Caco-2 (cell line): ENCODE results near the gene SSH2. TPM values are rescaled to one million over a fixed set of nuclear protein-coding genes. Genes with fewer than 3 reads are reported as not detected.
"Not testable (repeated sequence)": the region's sequence is repeated elsewhere in the genome, so short reads cannot be mapped to it uniquely, and the experiment has no call there.

Source experiments
- BruUV-seq: library from RNA; stranded (reverse); fragments of 400-500 nt; replicated peaks from 2 replicates; lab custom pipeline; 2021; lab: Mats Ljungman, UMichigan
- CTCF ChIA-PET: fragments of 300-600 bp; sonication (Branson Sonifier 250); formaldehyde crosslinking; loops from one replicate; lab custom pipeline; 2022; ENCODE audit warnings: antibody characterized with exemption; lab: Charles Lee
- POLR2A ChIA-PET: fragments of 300-600 bp; sonication (Branson Sonifier 250); formaldehyde crosslinking; loops from one replicate; lab custom pipeline; 2022; ENCODE audit warnings: antibody characterized with exemption; lab: Charles Lee
- DNase-seq, 2 experiments: peaks; one replicate each; pipeline versions ENCODE4 v3.0.0 to v3.0.0-alpha.2; 2020 to 2022
- H3K27me3 ChIP-seq: replicated peaks from 2 replicates; pipeline ENCODE4 v1.6.0; 2011; ENCODE audit warnings: low read length; ENCODE audit not compliant: control insufficient read depth, insufficient read depth
- H3K36me3 ChIP-seq: 2 replicates; pipeline ENCODE4 v1.5.1; 2011; ENCODE audit warnings: low read length; ENCODE audit not compliant: control insufficient read depth, insufficient read depth
- H3K4me1 ChIP-seq: fragments of 250-450 bp; sonication (Bioruptor Pico); 2 replicates; pipeline ENCODE4 v1.5.1; 2020; ENCODE audit warnings: mild to moderate bottlenecking
- H3K4me3 ChIP-seq: 2 replicates; pipeline ENCODE4 v1.5.1; 2011; ENCODE audit warnings: low read depth, mild to moderate bottlenecking, control low read depth, low read length
- H3K9me3 ChIP-seq: fragments of 250-450 bp; sonication (Bioruptor Pico); 2 replicates; pipeline ENCODE4 v1.5.1; 2020; ENCODE audit warnings: mild to moderate bottlenecking, moderate library complexity
- H3K27ac Mint-ChIP-seq: one replicate; pipeline ENCODE4 v1.8.0; 2022; ENCODE audit warnings: mixed read lengths; ENCODE audit not compliant: unreplicated experiment
- H3K27me3 Mint-ChIP-seq: one replicate; pipeline ENCODE4 v1.8.0; 2022; ENCODE audit warnings: mixed read lengths; ENCODE audit not compliant: insufficient read depth, unreplicated experiment
- H3K36me3 Mint-ChIP-seq: one replicate; pipeline ENCODE4 v1.8.0; 2022; ENCODE audit warnings: mild to moderate bottlenecking, mixed read lengths; ENCODE audit not compliant: insufficient read depth, unreplicated experiment
- H3K4me1 Mint-ChIP-seq: one replicate; pipeline ENCODE4 v1.8.0; 2022; ENCODE audit warnings: low read depth, mixed read lengths; ENCODE audit not compliant: unreplicated experiment
- H3K4me3 Mint-ChIP-seq: one replicate; pipeline ENCODE4 v1.8.0; 2022; ENCODE audit warnings: mild to moderate bottlenecking, moderate library complexity, mixed read lengths; ENCODE audit not compliant: unreplicated experiment
- H3K9me3 Mint-ChIP-seq: one replicate; pipeline ENCODE4 v1.8.0; 2022; ENCODE audit warnings: mixed read lengths; ENCODE audit not compliant: unreplicated experiment
- intact Hi-C: fragments of 100-400 bp; cut with micrococcal nuclease; formaldehyde crosslinking; loops from one replicate; pipeline ENCODE4 v1.10.0; 2022; ENCODE audit not compliant: unreplicated experiment
- total RNA-seq: library from RNA; stranded (reverse); gene quantifications from 2 replicates; pipeline ENCODE4 v1.2.3, GENCODE V29; 2022
- TF ChIP-seq, protein P1 (sequence below), 2 experiments: fragments of 200-600 bp in 1 of 2; IDR thresholded peaks; 1 replicate in 1 of 2; 2 replicates in 1 of 2; pipeline versions ENCODE4 v1.5.1 to v1.8.0; 2011 to 2022; ENCODE audit warnings: antibody characterized with exemption in 1 of 2, control low read depth in 1 of 2, inconsistent platforms in 1 of 2, low read depth in 1 of 2, low read length in 1 of 2, mild to moderate bottlenecking in 1 of 2, moderate library complexity in 1 of 2; ENCODE audit not compliant: insufficient read depth in 1 of 2, severe bottlenecking in 1 of 2, unreplicated experiment in 1 of 2

The SSH2 gene
- total RNA-seq, 1 experiment from 2014 or later: 48.2 TPM

DNA sequence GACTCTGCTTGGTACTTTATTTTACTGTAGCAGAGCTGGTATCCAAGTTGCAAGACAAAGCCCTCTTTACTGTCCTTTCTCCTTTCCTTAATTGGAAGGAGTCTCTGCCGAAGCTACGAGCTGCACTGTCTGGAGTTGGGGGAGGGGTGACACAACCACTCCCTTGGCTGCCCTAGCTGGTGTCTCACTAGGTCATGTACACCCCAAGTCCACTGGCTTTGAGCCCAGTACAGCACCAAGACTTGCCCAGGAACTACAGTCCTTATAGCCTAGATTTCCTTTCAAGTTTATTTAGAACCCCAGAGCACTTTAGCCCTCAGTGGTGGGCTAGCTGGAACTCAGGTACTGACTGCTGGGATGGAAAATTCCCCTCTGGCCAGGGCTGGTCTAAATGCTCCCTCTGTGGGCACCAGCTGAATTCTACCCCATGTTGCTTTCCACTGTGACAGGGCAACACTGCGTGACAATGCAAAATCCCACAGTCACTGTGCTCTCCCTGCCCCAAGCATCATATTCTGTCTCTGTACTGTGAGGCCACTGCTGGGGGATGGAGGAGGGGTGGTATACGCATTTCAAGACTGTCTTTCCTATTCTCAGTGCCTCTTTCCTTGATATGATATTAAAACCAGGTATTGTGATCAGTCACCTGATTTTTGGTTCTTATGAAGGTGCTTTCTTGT lies 29.8 kb upstream of the SSH2 start:
- POLR2A ChIA-PET: no interaction called here
- H3K4me3 Mint-ChIP-seq: no peak overlapping the region
- H3K4me1 Mint-ChIP-seq: no peaks in the 10 kb centered on the region
- H3K36me3 ChIP-seq: no peaks in the 10 kb centered on the region
- H3K27ac Mint-ChIP-seq: no peak overlapping the region
- no peaks in the 10 kb centered on the region; the same call in 1 of the 2 replicates for H3K9me3 ChIP-seq
- TF ChIP-seq, protein P1, sequence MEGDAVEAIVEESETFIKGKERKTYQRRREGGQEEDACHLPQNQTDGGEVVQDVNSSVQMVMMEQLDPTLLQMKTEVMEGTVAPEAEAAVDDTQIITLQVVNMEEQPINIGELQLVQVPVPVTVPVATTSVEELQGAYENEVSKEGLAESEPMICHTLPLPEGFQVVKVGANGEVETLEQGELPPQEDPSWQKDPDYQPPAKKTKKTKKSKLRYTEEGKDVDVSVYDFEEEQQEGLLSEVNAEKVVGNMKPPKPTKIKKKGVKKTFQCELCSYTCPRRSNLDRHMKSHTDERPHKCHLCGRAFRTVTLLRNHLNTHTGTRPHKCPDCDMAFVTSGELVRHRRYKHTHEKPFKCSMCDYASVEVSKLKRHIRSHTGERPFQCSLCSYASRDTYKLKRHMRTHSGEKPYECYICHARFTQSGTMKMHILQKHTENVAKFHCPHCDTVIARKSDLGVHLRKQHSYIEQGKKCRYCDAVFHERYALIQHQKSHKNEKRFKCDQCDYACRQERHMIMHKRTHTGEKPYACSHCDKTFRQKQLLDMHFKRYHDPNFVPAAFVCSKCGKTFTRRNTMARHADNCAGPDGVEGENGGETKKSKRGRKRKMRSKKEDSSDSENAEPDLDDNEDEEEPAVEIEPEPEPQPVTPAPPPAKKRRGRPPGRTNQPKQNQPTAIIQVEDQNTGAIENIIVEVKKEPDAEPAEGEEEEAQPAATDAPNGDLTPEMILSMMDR (IDR thresholded peaks at IDR 0.05; ENCODE audit: insufficient read depth in 1 of 2, low read depth in 1 of 2, low read length in 1 of 2, severe bottlenecking in 1 of 2, unreplicated experiment in 1 of 2): no peak
- CTCF ChIA-PET: no interaction called here
- BruUV-seq: no TSS peak
- no peaks in the 10 kb centered on the region for H3K36me3 Mint-ChIP-seq
- H3K9me3 Mint-ChIP-seq: peaks cover 19% of the 10 kb centered on the region
- H3K4me3 ChIP-seq: no peak overlapping the region
- DNase-seq: no peak
- H3K27me3 Mint-ChIP-seq: no peaks in the 10 kb centered on the region
- intact Hi-C loops: no loop called here
- no peaks in the 10 kb centered on the region for H3K27me3 ChIP-seq
- H3K4me1 ChIP-seq: no peaks in the 10 kb centered on the region

DNA sequence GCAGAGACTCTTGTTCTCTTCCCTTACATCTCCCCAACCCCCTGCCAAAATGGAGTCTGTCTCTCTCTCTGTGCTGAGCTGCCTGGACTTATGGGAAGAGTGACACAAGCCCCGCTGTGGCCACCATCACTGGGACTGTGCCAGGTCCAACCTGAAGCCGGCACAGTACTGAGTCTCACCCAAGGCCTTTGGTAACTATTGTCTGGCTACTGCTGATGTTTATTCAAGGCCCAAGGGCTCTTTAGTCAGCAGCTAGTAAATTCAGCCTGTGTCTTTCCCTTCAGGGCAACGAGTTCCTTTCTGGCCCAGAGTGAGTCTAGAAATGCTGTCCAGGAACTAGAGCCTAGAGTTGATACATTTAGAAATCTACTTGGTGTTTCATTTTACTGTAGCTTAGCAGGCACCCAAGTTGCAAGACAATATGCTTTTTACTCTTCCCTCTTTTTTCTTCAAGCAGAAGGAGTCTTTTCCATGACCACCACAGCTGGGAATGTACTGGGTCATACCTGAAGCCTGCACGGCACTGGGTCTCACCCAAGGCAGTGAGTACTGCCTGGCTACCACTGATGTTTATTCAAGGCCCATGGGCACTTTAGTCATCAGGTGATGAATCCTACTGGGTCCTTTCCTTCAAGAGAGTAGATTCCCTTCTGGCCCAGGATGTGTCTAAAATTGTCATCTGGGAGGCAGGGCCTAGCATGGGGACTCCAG lies 29.1 kb upstream of the SSH2 start:
- TF ChIP-seq, protein P1 (IDR thresholded peaks at IDR 0.05; ENCODE audit: insufficient read depth in 1 of 2, low read depth in 1 of 2, low read length in 1 of 2, severe bottlenecking in 1 of 2, unreplicated experiment in 1 of 2): no peak
- Mint-ChIP-seq H3K27ac (no peak overlapping the region), H3K36me3 (no peaks in the 10 kb centered on the region), H3K9me3 (peaks cover 19% of the 10 kb centered on the region), H3K4me1 (no peaks in the 10 kb centered on the region), H3K27me3 (no peaks in the 10 kb centered on the region), H3K4me3 (no peak overlapping the region)
- peaks cover 7% of the 10 kb centered on the region for H3K9me3 ChIP-seq
- H3K4me1 ChIP-seq: no peaks in the 10 kb centered on the region
- POLR2A ChIA-PET: no interaction called here
- intact Hi-C loops: no loop called here
- H3K4me3 ChIP-seq: no peak overlapping the region
- no TSS peak for BruUV-seq
- no peak for DNase-seq
- CTCF ChIA-PET: no interaction called here
- H3K27me3 ChIP-seq: no peaks in the 10 kb centered on the region
- H3K36me3 ChIP-seq: no peaks in the 10 kb centered on the region

DNA sequence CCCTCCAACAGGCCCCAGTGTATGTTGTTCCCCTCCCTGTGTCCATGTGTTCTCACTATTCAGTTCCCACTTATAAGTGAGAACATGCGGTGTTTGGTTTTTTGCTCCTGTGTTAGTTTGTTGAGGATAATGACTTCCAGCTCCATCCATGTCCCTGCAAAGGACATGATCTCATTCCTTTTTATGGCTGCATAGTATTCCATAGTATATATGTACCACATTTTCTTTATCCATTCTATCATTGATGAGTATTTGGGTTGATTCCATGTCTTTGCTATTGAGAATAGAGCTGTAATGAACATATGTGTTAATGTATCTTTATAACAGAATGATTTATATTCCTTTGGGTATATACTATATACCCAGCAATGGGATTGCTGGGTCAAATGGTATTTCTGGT lies 27.5 kb upstream of the SSH2 start:
- peaks cover 11% of the 10 kb centered on the region for H3K9me3 ChIP-seq
- H3K36me3 ChIP-seq, POLR2A ChIA-PET, H3K27me3 ChIP-seq, H3K4me1 ChIP-seq, H3K4me3 ChIP-seq, DNase-seq, intact Hi-C loops, H3K4me1 Mint-ChIP-seq, H3K36me3 Mint-ChIP-seq, H3K27ac Mint-ChIP-seq, H3K27me3 Mint-ChIP-seq, H3K4me3 Mint-ChIP-seq, CTCF ChIA-PET, BruUV-seq: not testable (repeated sequence)
- peaks cover 31% of the 10 kb centered on the region for H3K9me3 Mint-ChIP-seq
